Neutrophil (primary cell): ENCODE data around the gene PIK3CA.
A peak's percentile ranks its signal among the peaks of the same experiment; 100 is the strongest.

ENCODE experiments used
- H3K27ac ChIP-seq: fragments of 200-600 bp; sonication (generic); 2 replicates; pipeline ENCODE4 v1.5.1; 2016; ENCODE audit warnings: mild to moderate bottlenecking, moderate library complexity
- H3K27me3 ChIP-seq: fragments of 200-600 bp; sonication (generic); 2 replicates; pipeline ENCODE4 v1.6.0; 2016; ENCODE audit warnings: mild to moderate bottlenecking
- H3K36me3 ChIP-seq: fragments of 200-600 bp; sonication (generic); 2 replicates; pipeline ENCODE4 v1.5.1; 2017
- H3K4me1 ChIP-seq, 2 experiments: fragments of 200-600 bp in 1 of 2; sonication (generic) in 1 of 2; 1 replicate in 1 of 2; 2 replicates in 1 of 2; pipeline versions ENCODE4 v1.5.1 to v1.6.1; 2013 to 2016; ENCODE audit warnings: low read depth in 1 of 2, low read length in 1 of 2, mild to moderate bottlenecking in 1 of 2, moderate library complexity in 1 of 2; ENCODE audit not compliant: control insufficient read depth in 1 of 2, insufficient read depth in 1 of 2
- H3K4me3 ChIP-seq, 2 experiments: fragments of 200-600 bp in 1 of 2; sonication (generic) in 1 of 2; 1 replicate in 1 of 2; 2 replicates in 1 of 2; pipeline ENCODE4 v1.5.1; 2013 to 2016; ENCODE audit warnings: low read depth in 1 of 2, low read length in 1 of 2, mild to moderate bottlenecking in 1 of 2, moderate library complexity in 1 of 2
- H3K9me3 ChIP-seq: fragments of 200-600 bp; sonication (generic); 2 replicates; pipeline ENCODE4 v1.5.1; 2016
- TF ChIP-seq, protein P1 (sequence below): fragments of 200-600 bp; sonication (generic); IDR thresholded peaks from 2 replicates; pipeline ENCODE4 v1.5.1; 2016; ENCODE audit warnings: antibody characterized with exemption

PIK3CA gene

DNA sequence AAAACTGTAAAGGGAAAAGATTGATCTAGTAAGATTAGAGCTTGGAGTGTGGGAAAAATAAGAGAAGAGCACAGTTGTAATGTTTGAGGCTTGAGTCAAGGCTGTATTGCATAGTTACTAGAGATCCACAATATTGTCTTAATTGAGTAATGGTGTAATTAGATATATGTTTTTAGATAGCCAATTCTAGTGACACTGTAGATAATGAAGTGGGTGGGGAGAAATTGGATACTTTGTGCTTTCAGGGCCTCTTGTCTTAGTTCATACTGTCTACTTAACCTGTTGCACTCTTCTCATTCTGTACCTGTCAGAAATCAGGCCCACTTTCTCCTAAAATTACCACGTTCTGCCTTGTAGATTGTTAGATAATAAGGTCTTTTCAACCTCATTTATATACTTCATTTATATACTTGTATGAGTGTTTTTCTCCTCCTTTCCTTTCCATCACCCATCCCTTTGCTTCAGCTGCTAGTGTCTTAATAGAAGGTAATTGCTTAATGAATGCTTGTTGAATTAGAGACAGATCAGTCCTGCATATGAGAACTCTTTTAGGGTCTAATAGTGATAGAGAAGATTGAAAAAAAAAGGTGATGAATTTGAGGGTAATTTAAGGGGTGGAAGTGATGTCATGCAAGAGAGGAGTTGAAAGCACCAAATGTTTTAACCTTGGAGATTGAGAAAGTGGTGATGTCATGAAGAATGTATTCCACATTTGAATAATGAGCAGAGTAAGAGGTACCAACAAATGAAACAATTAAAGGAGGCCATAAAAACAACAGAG lies 32.0 kb downstream of the PIK3CA start:
- Histone ChIP-seq H3K9me3 (no peaks in the 10 kb centered on the region), H3K4me3 (no peak overlapping the region), H3K36me3 (no peaks in the 10 kb centered on the region), H3K27ac (no peak overlapping the region), H3K4me1 (peaks cover 34 to 39% of the 10 kb centered on the region in 2 experiments), H3K27me3 (no peaks in the 10 kb centered on the region)
- TF ChIP-seq, protein P1, sequence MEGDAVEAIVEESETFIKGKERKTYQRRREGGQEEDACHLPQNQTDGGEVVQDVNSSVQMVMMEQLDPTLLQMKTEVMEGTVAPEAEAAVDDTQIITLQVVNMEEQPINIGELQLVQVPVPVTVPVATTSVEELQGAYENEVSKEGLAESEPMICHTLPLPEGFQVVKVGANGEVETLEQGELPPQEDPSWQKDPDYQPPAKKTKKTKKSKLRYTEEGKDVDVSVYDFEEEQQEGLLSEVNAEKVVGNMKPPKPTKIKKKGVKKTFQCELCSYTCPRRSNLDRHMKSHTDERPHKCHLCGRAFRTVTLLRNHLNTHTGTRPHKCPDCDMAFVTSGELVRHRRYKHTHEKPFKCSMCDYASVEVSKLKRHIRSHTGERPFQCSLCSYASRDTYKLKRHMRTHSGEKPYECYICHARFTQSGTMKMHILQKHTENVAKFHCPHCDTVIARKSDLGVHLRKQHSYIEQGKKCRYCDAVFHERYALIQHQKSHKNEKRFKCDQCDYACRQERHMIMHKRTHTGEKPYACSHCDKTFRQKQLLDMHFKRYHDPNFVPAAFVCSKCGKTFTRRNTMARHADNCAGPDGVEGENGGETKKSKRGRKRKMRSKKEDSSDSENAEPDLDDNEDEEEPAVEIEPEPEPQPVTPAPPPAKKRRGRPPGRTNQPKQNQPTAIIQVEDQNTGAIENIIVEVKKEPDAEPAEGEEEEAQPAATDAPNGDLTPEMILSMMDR, result no peak

DNA sequence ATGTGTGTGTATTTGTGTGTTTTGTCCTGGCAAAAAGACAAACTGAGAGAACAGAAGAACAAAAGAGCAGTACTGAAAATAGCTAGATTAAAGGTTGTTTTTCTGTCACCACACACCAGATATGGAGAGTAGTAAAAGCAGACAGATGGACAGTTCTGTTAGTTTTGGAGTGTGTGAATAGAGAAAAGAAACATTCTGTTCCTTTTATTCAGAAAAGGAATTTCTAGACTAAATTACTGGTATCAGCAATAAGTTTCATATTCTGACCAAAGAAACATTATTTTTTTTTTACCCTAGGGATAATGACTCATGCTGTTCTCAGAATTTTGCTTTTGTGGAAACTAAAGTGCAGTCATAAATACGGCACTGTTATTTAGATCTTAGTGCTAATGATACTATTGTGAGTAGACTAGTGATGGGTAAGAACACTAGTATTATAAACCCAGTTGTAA lies 32.9 kb downstream of the PIK3CA start:
- H3K27me3 ChIP-seq, result no peaks in the 10 kb centered on the region
- H3K36me3 ChIP-seq, result no peaks in the 10 kb centered on the region
- H3K4me1 ChIP-seq, result peaks cover 34 to 40% of the 10 kb centered on the region in 2 experiments
- TF ChIP-seq, protein P1, result no peak
- no peak overlapping the region for H3K27ac ChIP-seq
- no peaks in the 10 kb centered on the region for H3K9me3 ChIP-seq
- no peak overlapping the region for H3K4me3 ChIP-seq

DNA sequence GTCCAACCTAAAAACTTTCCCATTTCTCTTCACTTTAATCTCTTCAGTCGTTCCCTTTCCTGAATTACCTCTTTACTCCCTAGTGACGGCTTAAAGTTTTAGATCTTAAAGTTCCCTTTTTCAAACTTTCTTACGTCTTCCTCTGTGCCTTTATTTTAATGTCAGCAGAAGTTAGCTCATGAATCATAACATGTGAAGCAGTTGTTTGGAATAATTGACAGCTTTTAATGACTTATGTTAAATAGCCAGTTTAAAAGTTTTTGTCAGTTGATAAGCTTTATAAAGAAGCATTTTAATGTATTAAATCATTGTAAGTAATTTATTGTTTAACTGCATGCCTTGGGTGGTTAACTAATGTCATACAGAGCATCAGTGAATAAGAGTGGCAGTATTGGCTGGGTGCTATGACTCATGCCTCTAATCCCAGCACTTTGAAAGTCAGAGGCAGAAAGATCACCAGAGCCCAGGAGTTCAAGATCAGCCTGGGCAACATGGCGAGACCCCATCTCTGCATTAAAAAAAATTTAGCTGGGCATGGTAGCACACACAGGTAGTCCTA lies 33.9 kb downstream of the PIK3CA start:
- no peak overlapping the region for H3K4me3 ChIP-seq
- TF ChIP-seq, protein P1, result no peak
- H3K36me3 ChIP-seq, result no peaks in the 10 kb centered on the region
- H3K9me3 ChIP-seq, result no peaks in the 10 kb centered on the region
- no peaks in the 10 kb centered on the region for H3K27me3 ChIP-seq
- peak overlapping the region; percentile 35 for H3K27ac ChIP-seq
- H3K4me1 ChIP-seq, result peaks cover 34 to 40% of the 10 kb centered on the region in 2 experiments

DNA sequence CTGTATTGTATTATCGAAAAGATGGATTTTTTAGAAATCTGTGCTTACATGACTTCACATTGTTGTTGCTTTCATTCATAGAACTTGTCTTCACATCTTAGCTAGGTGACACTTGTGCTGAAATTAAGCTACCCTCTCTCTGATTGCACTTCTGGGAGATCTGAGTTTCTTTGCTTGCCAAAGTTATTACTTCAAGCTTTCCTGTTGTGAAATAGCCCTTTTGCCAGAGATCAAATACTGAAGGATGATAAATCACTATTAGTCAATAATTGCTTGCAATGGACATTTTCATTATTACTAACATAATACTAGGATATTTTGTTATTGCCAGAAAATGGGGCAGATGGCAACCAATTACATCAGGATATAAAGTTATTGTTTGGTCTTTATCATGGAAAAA lies 34.7 kb downstream of the PIK3CA start:
- Histone ChIP-seq H3K9me3 (no peaks in the 10 kb centered on the region), H3K27ac (peak overlapping the region; percentile 35), H3K36me3 (no peaks in the 10 kb centered on the region), H3K4me3 (no peak overlapping the region), H3K27me3 (no peaks in the 10 kb centered on the region), H3K4me1 (peaks cover 34 to 40% of the 10 kb centered on the region in 2 experiments)
- TF ChIP-seq, protein P1, result no peak

DNA sequence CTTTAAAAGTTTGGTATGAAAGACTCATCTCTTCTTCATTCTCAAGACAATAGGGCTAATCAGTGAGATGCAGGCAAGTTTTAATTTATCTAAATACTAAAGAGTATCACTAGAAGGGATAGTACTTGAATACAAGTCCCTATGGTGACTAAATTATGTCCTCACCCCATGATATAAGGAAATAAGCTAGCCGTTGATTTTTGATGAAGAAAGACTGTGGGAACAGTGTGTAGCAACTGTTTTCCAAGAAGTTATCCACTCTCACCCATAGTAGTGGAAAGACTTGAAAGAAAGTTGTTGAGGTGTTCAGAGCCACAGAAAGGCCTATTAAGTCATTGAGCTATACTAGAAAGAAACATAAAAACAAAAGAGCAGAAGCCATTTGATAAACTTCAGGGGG lies 36.7 kb downstream of the PIK3CA start:
- Histone ChIP-seq H3K36me3 (no peaks in the 10 kb centered on the region), H3K4me3 (no peak overlapping the region), H3K27me3 (no peaks in the 10 kb centered on the region), H3K27ac (no peak overlapping the region), H3K4me1 (peaks cover 34 to 40% of the 10 kb centered on the region in 2 experiments), H3K9me3 (no peaks in the 10 kb centered on the region)
- TF ChIP-seq, protein P1, result no peak
